Measurements from ENCODE around the gene CACNA1A. TPM values are rescaled to one million over a fixed set of nuclear protein-coding genes. Genes with fewer than 3 reads are reported as not detected.

CACNA1A gene
- polyA plus RNA-seq, 2 of the 4 experiments (the other 2 are of a cell fraction) = 0.27 to 0.71 TPM

- TF ChIP-seq GATA3 (IDR thresholded peaks at IDR 0.05; ENCODE audit: borderline replicate concordance) (no peak), ZNF302 (CRISPR knock-in tag; IDR thresholded peaks at IDR 0.05) (no peak), E2F6 (IDR thresholded peaks at IDR 0.05; ENCODE audit: borderline replicate concordance, low read depth) (no peak), SMC3 (IDR thresholded peaks at IDR 0.05) (no peak)
Observed at GRCh38 chr19:13290741-13291140, 215.5 kb downstream of the CACNA1A start (continued).

DNA sequence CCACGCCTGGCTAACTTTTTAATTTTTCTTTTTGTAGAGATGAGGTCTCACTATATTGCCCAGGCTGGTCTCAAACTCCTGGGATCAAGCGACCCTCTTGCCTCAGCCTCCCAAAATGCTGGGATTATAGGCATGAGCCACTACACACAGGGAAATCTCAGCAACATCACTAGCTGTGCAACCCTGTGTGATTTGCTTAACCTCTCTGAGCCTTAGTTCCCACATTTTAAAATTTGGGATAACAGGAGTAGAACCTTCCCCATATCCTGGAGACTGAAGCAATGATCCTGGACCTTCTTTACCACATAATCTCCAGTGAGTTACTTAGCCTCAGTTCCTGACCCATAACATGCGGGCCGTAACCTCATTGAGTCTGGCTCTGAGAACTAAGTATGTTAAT is 217.0 kb downstream of the CACNA1A start:
- no peak for TF ChIP-seq KDM5A (IDR thresholded peaks at IDR 0.05)
- no peak for TF ChIP-seq ZC3H11A (IDR thresholded peaks at IDR 0.05)
- no peak for TF ChIP-seq POLR2AphosphoS2 (conservative IDR thresholded peaks at IDR 0.05; ENCODE audit: low read length)
- no peak for TF ChIP-seq TP53 (CRISPR knock-in tag; IDR thresholded peaks at IDR 0.05)
- TF ChIP-seq RARB (CRISPR knock-in tag; IDR thresholded peaks at IDR 0.05) = no peak
- TF ChIP-seq HOXB5 (CRISPR knock-in tag; IDR thresholded peaks at IDR 0.05) = no peak
- no peak for TF ChIP-seq JUN (IDR thresholded peaks at IDR 0.05)
- TF ChIP-seq ZSCAN20 (CRISPR knock-in tag; IDR thresholded peaks at IDR 0.05) = no peak
- no peak for TF ChIP-seq FOSB (CRISPR knock-in tag; IDR thresholded peaks at IDR 0.05)
- no peak for TF ChIP-seq MAZ (IDR thresholded peaks at IDR 0.05; ENCODE audit: borderline replicate concordance, low read depth, low read length)
- no peak for TF ChIP-seq CHD4 (IDR thresholded peaks at IDR 0.05; ENCODE audit: borderline replicate concordance)
- TF ChIP-seq, protein P1, sequence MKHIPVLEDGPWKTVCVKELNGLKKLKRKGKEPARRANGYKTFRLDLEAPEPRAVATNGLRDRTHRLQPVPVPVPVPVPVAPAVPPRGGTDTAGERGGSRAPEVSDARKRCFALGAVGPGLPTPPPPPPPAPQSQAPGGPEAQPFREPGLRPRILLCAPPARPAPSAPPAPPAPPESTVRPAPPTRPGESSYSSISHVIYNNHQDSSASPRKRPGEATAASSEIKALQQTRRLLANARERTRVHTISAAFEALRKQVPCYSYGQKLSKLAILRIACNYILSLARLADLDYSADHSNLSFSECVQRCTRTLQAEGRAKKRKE (CRISPR knock-in tag; IDR thresholded peaks at IDR 0.05; ENCODE audit: low read depth) = no peak
- no peak for TF ChIP-seq HOXB13 (CRISPR knock-in tag; IDR thresholded peaks at IDR 0.05; ENCODE audit: low read depth)
- DNase-seq (ENCODE audit: low read depth in 1 of 2, low spot score in 1 of 2) (no peak), ATAC-seq (no peak), FAIRE-seq (no peak)
- no peak overlapping the region for H3K4me2 ChIP-seq
- WGBS (ENCODE audit: missing lambda C conversion rate) = 64% methylated on average over 4 of the region's 4 CpGs
- ChIA-PET POLR2A (no interaction called here), CTCF (interaction anchor here (0.6 to 4.6 kb wide), 2 partner anchors 10 to 302 kb away, joined by 4 to 25 read pairs; no protein-coding TSS in a partner anchor)
- H3K9me3 ChIP-seq = no peaks in the 10 kb centered on the region
- no peak overlapping the region for H3K4me3 ChIP-seq
- no peaks in the 10 kb centered on the region for H3K4me1 ChIP-seq
- no peak overlapping the region for H3K27ac ChIP-seq

DNA sequence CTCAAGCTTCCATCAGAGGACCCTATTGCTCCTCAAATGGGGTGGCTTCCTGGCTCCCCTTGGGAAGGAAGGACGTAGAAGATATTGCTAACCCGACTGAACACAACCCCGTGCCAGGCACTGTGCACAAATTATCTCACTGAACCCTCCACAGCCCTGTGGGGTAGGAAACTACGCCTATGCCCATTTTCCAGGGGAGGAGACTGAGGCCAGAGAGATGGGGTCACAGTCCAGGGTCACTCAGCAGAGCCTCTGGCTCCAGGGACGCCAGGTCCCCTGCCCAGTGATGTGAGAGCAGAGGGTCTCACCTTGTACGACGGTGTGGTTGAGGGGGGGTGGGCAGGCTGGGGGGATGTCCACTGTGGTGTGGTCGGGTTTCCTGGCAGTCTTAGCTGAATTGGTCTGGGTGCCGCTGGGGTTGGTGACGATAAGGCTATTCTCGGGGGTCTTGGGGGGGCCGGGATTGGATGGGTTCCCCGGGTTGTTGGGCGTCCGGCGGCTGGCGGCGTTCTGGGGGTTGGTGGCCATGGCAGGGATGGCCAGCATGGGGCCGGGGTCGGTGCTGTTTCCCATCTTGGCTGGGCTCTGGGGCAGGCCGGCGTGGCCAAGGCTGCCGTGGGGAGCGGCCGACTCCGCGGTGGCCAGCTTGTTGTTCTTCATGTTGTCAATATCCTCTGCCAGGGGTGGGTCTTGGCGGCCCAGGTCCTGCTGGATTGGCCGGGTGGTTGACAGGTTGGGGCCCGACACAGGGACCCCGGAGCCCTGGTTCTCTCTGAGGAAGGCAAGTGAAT is 219.9 kb downstream of the CACNA1A start:
- DNase-seq (ENCODE audit: low read depth in 1 of 2, low spot score in 1 of 2) (no peak), FAIRE-seq (no peak), ATAC-seq (no peak)
- H3K4me2 ChIP-seq = no peak overlapping the region
- H3K4me1 ChIP-seq = no peaks in the 10 kb centered on the region
- no peak overlapping the region for H3K27ac ChIP-seq
- H3K4me3 ChIP-seq = no peak overlapping the region
- H3K9me3 ChIP-seq = no peaks in the 10 kb centered on the region
- POLR2A ChIA-PET = no interaction called here
- CTCF ChIA-PET = interaction anchor here (2.9 kb wide), 1 partner anchor 9 kb away, joined by 9 read pairs; no protein-coding TSS in a partner anchor
- 59% methylated on average over 10 of the region's 31 CpGs for WGBS (ENCODE audit: missing lambda C conversion rate)
- TF ChIP-seq NR3C1 (IDR thresholded peaks at IDR 0.05) (no peak), E2F6 (IDR thresholded peaks at IDR 0.05; ENCODE audit: borderline replicate concordance, low read depth) (no peak), CTCF (IDR thresholded peaks at IDR 0.05) (no peak), FOSB (CRISPR knock-in tag; IDR thresholded peaks at IDR 0.05) (no peak), JUNB (IDR thresholded peaks at IDR 0.05) (no peak), ESRRA (IDR thresholded peaks at IDR 0.05; ENCODE audit: borderline replicate concordance, low read length) (no peak), RAD21 (conservative IDR thresholded peaks at IDR 0.05 in 1 of 2, IDR thresholded peaks at IDR 0.05 in 1 of 2) (no peak), GATA3 (IDR thresholded peaks at IDR 0.05; ENCODE audit: borderline replicate concordance) (no peak), HEYL (CRISPR knock-in tag; IDR thresholded peaks at IDR 0.05) (no peak), CEBPB (IDR thresholded peaks at IDR 0.05) (no peak), ZSCAN20 (CRISPR knock-in tag; IDR thresholded peaks at IDR 0.05) (no peak), ZNF302 (CRISPR knock-in tag; IDR thresholded peaks at IDR 0.05) (no peak), CBX2 (IDR thresholded peaks at IDR 0.05; ENCODE audit: borderline replicate concordance, low read depth) (no peak)
- TF ChIP-seq, protein P2, sequence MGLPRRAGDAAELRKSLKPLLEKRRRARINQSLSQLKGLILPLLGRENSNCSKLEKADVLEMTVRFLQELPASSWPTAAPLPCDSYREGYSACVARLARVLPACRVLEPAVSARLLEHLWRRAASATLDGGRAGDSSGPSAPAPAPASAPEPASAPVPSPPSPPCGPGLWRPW (IDR thresholded peaks at IDR 0.05) = no peak
- TF ChIP-seq, protein P3, sequence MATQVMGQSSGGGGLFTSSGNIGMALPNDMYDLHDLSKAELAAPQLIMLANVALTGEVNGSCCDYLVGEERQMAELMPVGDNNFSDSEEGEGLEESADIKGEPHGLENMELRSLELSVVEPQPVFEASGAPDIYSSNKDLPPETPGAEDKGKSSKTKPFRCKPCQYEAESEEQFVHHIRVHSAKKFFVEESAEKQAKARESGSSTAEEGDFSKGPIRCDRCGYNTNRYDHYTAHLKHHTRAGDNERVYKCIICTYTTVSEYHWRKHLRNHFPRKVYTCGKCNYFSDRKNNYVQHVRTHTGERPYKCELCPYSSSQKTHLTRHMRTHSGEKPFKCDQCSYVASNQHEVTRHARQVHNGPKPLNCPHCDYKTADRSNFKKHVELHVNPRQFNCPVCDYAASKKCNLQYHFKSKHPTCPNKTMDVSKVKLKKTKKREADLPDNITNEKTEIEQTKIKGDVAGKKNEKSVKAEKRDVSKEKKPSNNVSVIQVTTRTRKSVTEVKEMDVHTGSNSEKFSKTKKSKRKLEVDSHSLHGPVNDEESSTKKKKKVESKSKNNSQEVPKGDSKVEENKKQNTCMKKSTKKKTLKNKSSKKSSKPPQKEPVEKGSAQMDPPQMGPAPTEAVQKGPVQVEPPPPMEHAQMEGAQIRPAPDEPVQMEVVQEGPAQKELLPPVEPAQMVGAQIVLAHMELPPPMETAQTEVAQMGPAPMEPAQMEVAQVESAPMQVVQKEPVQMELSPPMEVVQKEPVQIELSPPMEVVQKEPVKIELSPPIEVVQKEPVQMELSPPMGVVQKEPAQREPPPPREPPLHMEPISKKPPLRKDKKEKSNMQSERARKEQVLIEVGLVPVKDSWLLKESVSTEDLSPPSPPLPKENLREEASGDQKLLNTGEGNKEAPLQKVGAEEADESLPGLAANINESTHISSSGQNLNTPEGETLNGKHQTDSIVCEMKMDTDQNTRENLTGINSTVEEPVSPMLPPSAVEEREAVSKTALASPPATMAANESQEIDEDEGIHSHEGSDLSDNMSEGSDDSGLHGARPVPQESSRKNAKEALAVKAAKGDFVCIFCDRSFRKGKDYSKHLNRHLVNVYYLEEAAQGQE (IDR thresholded peaks at IDR 0.05) = no peak
